Endothelial cell of umbilical vein (primary cell): Measurements from ENCODE around the gene FRY. TPM values are rescaled to one million over a fixed set of nuclear protein-coding genes. Genes with fewer than 3 reads are reported as not detected.

ENCODE experiments used
- BruUV-seq: library from RNA; stranded (reverse); fragments of 400-500 nt; replicated peaks from 2 replicates; lab custom pipeline; 2021; lab: Mats Ljungman, UMichigan
- CTCF ChIA-PET: fragments of 300-600, 350-600 bp; sonication (Branson Sonifier 250); formaldehyde crosslinking; loops from one replicate; lab custom pipeline; 2021; ENCODE audit warnings: antibody characterized with exemption, inconsistent platforms; lab: Charles Lee
- POLR2A ChIA-PET: fragments of 300-600, 350-600 bp; sonication (Branson Sonifier 250); formaldehyde crosslinking; loops from one replicate; lab custom pipeline; 2021; ENCODE audit warnings: antibody characterized with exemption, inconsistent platforms; lab: Charles Lee
- DNase-seq: peaks from one replicate; pipeline ENCODE4 v3.0.0-alpha.2; 2011; ENCODE audit warnings: low read depth, low spot score
- FAIRE-seq: peaks from 2 replicates; lab custom pipeline; 2011; peaks lifted over from hg19 to GRCh38; lab: Jason Lieb, UNC
- H2AFZ ChIP-seq: 2 replicates; pipeline ENCODE4 v1.6.0; 2012; ENCODE audit warnings: low read depth, low read length, control low read depth, inconsistent platforms
- H3K27ac ChIP-seq: 2 replicates; pipeline ENCODE4 v1.5.1; 2011; ENCODE audit warnings: low read depth, mild to moderate bottlenecking, control low read depth, low read length, moderate library complexity; ENCODE audit not compliant: insufficient read depth
- H3K27me3 ChIP-seq, 2 experiments: 2 replicates each; pipeline versions ENCODE4 v1.6.0 to v1.6.1; 2011; ENCODE audit warnings: low read length in 2 of 2, mixed read lengths in 1 of 2; ENCODE audit not compliant: control insufficient read depth in 2 of 2, insufficient read depth in 2 of 2
- H3K36me3 ChIP-seq, 2 experiments: 2 replicates in 1 of 2; 3 replicates in 1 of 2; pipeline ENCODE4 v1.5.1; 2011; ENCODE audit warnings: low read length in 2 of 2, mild to moderate bottlenecking in 1 of 2, moderate library complexity in 1 of 2; ENCODE audit not compliant: control insufficient read depth in 2 of 2, insufficient read depth in 2 of 2; ENCODE audit errors: extremely low read depth in 1 of 2
- H3K4me1 ChIP-seq: 3 replicates; pipeline ENCODE4 v1.5.1; 2011; ENCODE audit warnings: mild to moderate bottlenecking, low read length; ENCODE audit not compliant: control insufficient read depth, insufficient read depth; ENCODE audit errors: extremely low read depth
- H3K4me2 ChIP-seq: 2 replicates; pipeline ENCODE4 v1.6.1; 2011; ENCODE audit warnings: low read length, control low read depth, mixed read lengths; ENCODE audit not compliant: insufficient read depth
- H3K4me3 ChIP-seq, 3 experiments: fragments of 200-600 bp in 1 of 3; sonication (generic), shearing (Covaris generic) in 1 of 3; replicated peaks in 1 of 3; 2 replicates each; pipeline ENCODE4 v1.5.1; 2011 to 2016; ENCODE audit warnings: control low read depth in 3 of 3, low read length in 3 of 3, mild to moderate bottlenecking in 2 of 3, inconsistent platforms in 1 of 3, low read depth in 1 of 3, moderate library complexity in 1 of 3; ENCODE audit not compliant: insufficient read depth in 1 of 3
- H3K79me2 ChIP-seq: 2 replicates; pipeline ENCODE4 v1.6.0; 2012; ENCODE audit warnings: low read length, inconsistent platforms; ENCODE audit not compliant: control insufficient read depth, insufficient read depth
- H3K9ac ChIP-seq: replicated peaks from 2 replicates; pipeline ENCODE3; 2011; ENCODE audit warnings: low read length, control low read depth; ENCODE audit not compliant: insufficient read depth; ENCODE audit errors: extremely low read depth
- H3K9me1 ChIP-seq: replicated peaks from 3 replicates; pipeline ENCODE4 v1.6.0; 2011; ENCODE audit warnings: mild to moderate bottlenecking, low read length; ENCODE audit not compliant: control insufficient read depth, insufficient read depth; ENCODE audit errors: extremely low read depth
- H3K9me3 ChIP-seq: replicated peaks from 2 replicates; pipeline ENCODE4 v1.5.1; 2012; ENCODE audit warnings: low read length, inconsistent platforms; ENCODE audit not compliant: control insufficient read depth, insufficient read depth
- H4K20me1 ChIP-seq: replicated peaks from 2 replicates; pipeline ENCODE3; 2011; ENCODE audit warnings: mild to moderate bottlenecking, low read length; ENCODE audit not compliant: control insufficient read depth, insufficient read depth; ENCODE audit errors: extremely low read depth
- CTCF ChIP-seq, 2 donors: IDR thresholded peaks; 1 replicate in 1 of 2; 2 replicates in 1 of 2; pipeline ENCODE4 v1.5.1; 2011; ENCODE audit warnings: low read length in 2 of 2, mild to moderate bottlenecking in 2 of 2, moderate library complexity in 2 of 2, control low read depth in 1 of 2, inconsistent platforms in 1 of 2, low read depth in 1 of 2; ENCODE audit not compliant: insufficient read depth in 1 of 2; ENCODE audit errors: extremely low read depth in 1 of 2
- EZH2 ChIP-seq: IDR thresholded peaks from 2 replicates; pipeline ENCODE4 v1.6.1; 2012; ENCODE audit warnings: borderline replicate concordance, low read depth, mild to moderate bottlenecking, moderate library complexity, low read length, inconsistent platforms; ENCODE audit not compliant: severe bottlenecking
- FOS ChIP-seq: IDR thresholded peaks from 2 replicates; pipeline ENCODE4 v1.6.1; 2011; ENCODE audit warnings: mild to moderate bottlenecking, low read length, moderate library complexity, borderline replicate concordance; ENCODE audit not compliant: insufficient read depth
- GATA2 ChIP-seq: IDR thresholded peaks from 2 replicates; pipeline ENCODE4 v1.7.0; 2011; ENCODE audit warnings: low read depth, mild to moderate bottlenecking, moderate library complexity, mixed read lengths, low read length; ENCODE audit not compliant: insufficient read length, insufficient read depth
- MAX ChIP-seq: IDR thresholded peaks from 2 replicates; pipeline ENCODE4 v1.6.1; 2011; ENCODE audit not compliant: insufficient read depth, insufficient read length
- MYC ChIP-seq: IDR thresholded peaks from one replicate; pipeline ENCODE4 v1.6.1; 2011; ENCODE audit warnings: mild to moderate bottlenecking, low read depth, low read length
- POLR2AphosphoS5 ChIP-seq: IDR thresholded peaks from 2 replicates; pipeline ENCODE4 v1.6.1; 2012; ENCODE audit warnings: low read depth, mild to moderate bottlenecking, control low read depth, low read length, moderate library complexity; ENCODE audit not compliant: insufficient read depth
- dilution Hi-C: fragments of 300-500 bp; cut with MboI; formaldehyde crosslinking; loops from one replicate; pipeline ENCODE4 v1.15.0; 2019; ENCODE audit warnings: low sequenced_read_pairs; ENCODE audit not compliant: extremely low pct_ligation_motif_present
- intact Hi-C: fragments of 100-400 bp; cut with micrococcal nuclease; formaldehyde crosslinking; loops from one replicate; pipeline ENCODE4 v1.10.0; 2022
- polyA plus RNA-seq, 4 experiments: library from polyadenylated mRNA; depleted of rRNA in 3 of 4; stranded (reverse) in 3 of 4; unstranded in 1 of 4; fragments of >200 nt; gene quantifications; 2 replicates each; pipeline versions ENCODE4 v1.2.1 to v1.2.3, GENCODE V29; 2011 to 2012; ENCODE audit warnings: missing spikeins in 1 of 4
- total RNA-seq: library from RNA; stranded (reverse); gene quantifications from 2 replicates; pipeline ENCODE4 v1.2.3, GENCODE V29; 2021

The FRY gene
- total and polyA plus RNA-seq, 2 donors (not counting 3 experiments of a cell fraction or from before 2014, with no cell fraction given): 57.3 to 75.8 TPM

- no peaks in the 10 kb centered on the region for H3K36me3 ChIP-seq
- H3K9me1 ChIP-seq: no peaks in the 10 kb centered on the region
- peak overlapping the region; percentile 84 for H2AFZ ChIP-seq
- no peak overlapping the region for H3K4me2 ChIP-seq
- H3K9me3 ChIP-seq: no peaks in the 10 kb centered on the region
- FAIRE-seq (peak; percentile 37), DNase-seq (peak; percentile 47)
- BruUV-seq: no TSS peak
- no peaks in the 10 kb centered on the region for H4K20me1 ChIP-seq
- dilution Hi-C loops (no loop called here), intact Hi-C loops (no loop called here)
- peaks cover 8% of the 10 kb centered on the region for H3K4me1 ChIP-seq
- POLR2A ChIA-PET: no interaction called here
- H3K27me3 ChIP-seq: no peaks in the 10 kb centered on the region
- no peak overlapping the region for H3K9ac ChIP-seq
- H3K27ac ChIP-seq: no peak overlapping the region
- CTCF ChIA-PET: no interaction called here
- no peaks in the 10 kb centered on the region for H3K79me2 ChIP-seq
- TF ChIP-seq GATA2: no peak
- TF ChIP-seq EZH2: no peak
- TF ChIP-seq MAX: no peak
- no peak for TF ChIP-seq POLR2AphosphoS5
- no peak for TF ChIP-seq FOS
- no peak for TF ChIP-seq CTCF (IDR thresholded peaks at IDR 0.05; ENCODE audit: extremely low read depth in 1 of 2, insufficient read depth in 1 of 2, low read depth in 1 of 2, low read length in 2 of 2)
- TF ChIP-seq MYC: no peak
- H3K4me3 ChIP-seq: no peak overlapping the region
Observed at GRCh38 chr13:32115066-32115465, 83.5 kb downstream of the FRY start.
